Lung (tissue), 12 donors: Measurements from ENCODE around the gene PADI1. TPM values are rescaled to one million over a fixed set of nuclear protein-coding genes. Genes with fewer than 3 reads are reported as not detected.

Experiments used
- ATAC-seq: fragments of 200-7000 bp; cut with Tn5 transposase; one replicate; pipeline ENCODE4 v1.9.1; 2020; ENCODE audit warnings: moderate number of reproducible peaks; ENCODE audit not compliant: insufficient read depth, low FRiP score
- DNase-seq, 3 donors: peaks; one replicate each; pipeline ENCODE4 v3.0.0-alpha.2; 2013 to 2017
- H3K27ac ChIP-seq, 2 donors: one replicate each; pipeline ENCODE4 v1.5.1; 2013; ENCODE audit warnings: mild to moderate bottlenecking in 2 of 2, moderate library complexity in 2 of 2, control low read depth in 1 of 2, inconsistent platforms in 1 of 2, low read depth in 1 of 2, low read length in 1 of 2
- H3K27me3 ChIP-seq, 3 donors: one replicate each; pipeline ENCODE4 v1.5.1; 2013; ENCODE audit warnings: low read length in 2 of 3; ENCODE audit not compliant: control insufficient read depth in 3 of 3, insufficient read depth in 3 of 3
- H3K36me3 ChIP-seq, 4 donors: one replicate each; pipeline ENCODE4 v1.5.1; 2013; ENCODE audit warnings: low read length in 4 of 4, mild to moderate bottlenecking in 1 of 4, moderate library complexity in 1 of 4; ENCODE audit not compliant: control insufficient read depth in 4 of 4, insufficient read depth in 4 of 4
- H3K4me1 ChIP-seq, 5 donors: one replicate each; pipeline ENCODE4 v1.5.1; 2013; ENCODE audit warnings: low read length in 5 of 5, mild to moderate bottlenecking in 2 of 5, moderate library complexity in 1 of 5; ENCODE audit not compliant: control insufficient read depth in 5 of 5, insufficient read depth in 5 of 5
- H3K4me3 ChIP-seq: one replicate; pipeline ENCODE4 v1.5.1; 2013; ENCODE audit warnings: mild to moderate bottlenecking, control low read depth, moderate library complexity
- H3K9ac ChIP-seq, 2 donors: one replicate each; pipeline ENCODE4 v1.5.1; 2013; ENCODE audit warnings: low read length in 2 of 2, control low read depth in 1 of 2; ENCODE audit not compliant: insufficient read depth in 1 of 2
- H3K9me3 ChIP-seq, 4 donors: one replicate each; pipeline ENCODE4 v1.5.1; 2013; ENCODE audit warnings: low read length in 3 of 4, mild to moderate bottlenecking in 1 of 4, moderate library complexity in 1 of 4; ENCODE audit not compliant: control insufficient read depth in 4 of 4, insufficient read depth in 3 of 4
- CTCF ChIP-seq: IDR thresholded peaks from 2 replicates; pipeline ENCODE4 v1.5.1; 2012; ENCODE audit warnings: mild to moderate bottlenecking; ENCODE audit errors: control extremely low read depth, extremely low read depth
- WGBS, 2 donors: extraction: QIAGEN DNeasy Blood & Tissue Kit; methylation state at CpG; one replicate each; pipeline ENCODE4 v1.1.7; 2013; 5-methylcytosine and 5-hydroxymethylcytosine counted together
- polyA plus RNA-seq, 2 donors: library from polyadenylated mRNA; stranded (reverse); fragments of 200-250 nt; gene quantifications; one replicate each; pipeline ENCODE4 v1.2.1, GENCODE V29; 2013
- total RNA-seq, 2 donors: library from RNA; depleted of rRNA in 1 of 2; stranded (reverse); fragments of >200 nt in 1 of 2; gene quantifications; one replicate each; pipeline ENCODE4 v1.2.1, GENCODE V29; 2014 to 2021
- donor health status: control.
- donor health status: control.
- donor health status: Bipolar disorder and iron deficiency.
- donor health status: healthy.
- donor health status: DM: yes; HTN: yes; CAD: no.

PADI1 gene
- total and polyA plus RNA-seq, 4 donors: 0.09 to 0.35 TPM; not detected in 2

DNA sequence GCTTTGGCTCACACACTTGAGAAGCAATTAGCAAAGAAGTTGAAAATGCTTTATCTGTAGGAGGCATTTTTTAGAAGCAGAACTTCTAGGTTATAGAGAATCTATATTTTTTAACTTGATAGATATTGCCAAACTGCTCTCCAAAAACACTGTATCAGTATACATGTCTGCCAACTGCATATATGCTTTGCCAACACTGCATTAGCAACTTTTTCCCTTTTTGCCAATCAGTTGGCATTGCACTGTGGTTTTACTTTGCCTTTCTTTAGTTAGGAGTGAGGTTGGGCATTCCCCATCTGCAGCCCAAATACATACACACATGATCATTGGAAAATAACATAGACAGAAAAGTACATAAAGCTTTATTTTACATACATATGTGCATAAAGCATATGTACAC lies 59.0 kb downstream of the PADI1 start:
- Histone ChIP-seq H3K9ac (no peak overlapping the region), H3K27me3 (no peaks in the 10 kb centered on the region), H3K4me1 (no peaks in the 10 kb centered on the region), H3K4me3 (no peak overlapping the region), H3K27ac (no peak overlapping the region), H3K36me3 (no peaks in the 10 kb centered on the region), H3K9me3 (peaks cover 0 to 2% (median 0%) of the 10 kb centered on the region in 4 donors)
- no peak for TF ChIP-seq CTCF
- ATAC-seq (no peak), DNase-seq (no peak)

GRCh38 chr1:17264470-17264869 lies 59.5 kb downstream of the PADI1 start:
- WGBS, 2 donors: 93 to 96% methylated on average over 5 of the region's 5 CpGs
- Histone ChIP-seq H3K4me1 (no peaks in the 10 kb centered on the region), H3K27me3 (no peaks in the 10 kb centered on the region), H3K4me3 (no peak overlapping the region), H3K27ac (no peak overlapping the region), H3K9me3 (peaks cover 0 to 2% (median 0%) of the 10 kb centered on the region in 4 donors), H3K36me3 (no peaks in the 10 kb centered on the region), H3K9ac (no peak overlapping the region)
- no peak for ATAC-seq
- no peak for TF ChIP-seq CTCF
- no peak for DNase-seq

DNA sequence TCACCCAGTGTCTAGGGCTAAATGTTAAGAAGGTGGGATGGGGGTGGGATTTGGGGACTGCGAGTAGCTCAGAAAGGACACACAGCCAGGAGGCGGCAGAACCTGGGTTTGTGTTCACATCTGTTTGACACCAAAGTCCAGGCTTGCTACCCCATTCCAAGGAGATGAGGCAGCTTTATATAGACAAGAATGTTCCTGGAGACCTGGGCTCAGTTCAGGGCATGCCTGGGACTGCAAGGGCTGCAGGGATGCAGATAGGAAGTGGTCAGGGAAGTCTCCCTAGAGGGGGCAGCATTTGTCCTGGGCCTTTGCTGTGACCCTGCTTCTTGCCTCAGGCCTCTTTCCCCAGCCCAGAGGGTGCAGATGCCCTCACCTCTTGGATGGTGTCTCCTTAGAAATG lies 60.2 kb downstream of the PADI1 start:
- Histone ChIP-seq H3K27me3 (no peaks in the 10 kb centered on the region), H3K9me3 (peaks cover 0 to 2% (median 0%) of the 10 kb centered on the region in 4 donors), H3K9ac (no peak overlapping the region), H3K4me3 (no peak overlapping the region), H3K4me1 (no peaks in the 10 kb centered on the region), H3K27ac (no peak overlapping the region), H3K36me3 (no peaks in the 10 kb centered on the region)
- WGBS, 2 donors: 82 to 85% methylated on average over 2 of the region's 2 CpGs
- no peak for TF ChIP-seq CTCF
- DNase-seq: no peak
- ATAC-seq: no peak

GRCh38 chr1:17265950-17266349 lies 61.0 kb downstream of the PADI1 start:
- no peak for DNase-seq
- Histone ChIP-seq H3K36me3 (no peaks in the 10 kb centered on the region), H3K9ac (no peak overlapping the region), H3K9me3 (peaks cover 0 to 2% (median 0%) of the 10 kb centered on the region in 4 donors), H3K27me3 (no peaks in the 10 kb centered on the region), H3K27ac (no peak overlapping the region), H3K4me3 (no peak overlapping the region), H3K4me1 (no peaks in the 10 kb centered on the region)
- no peak for TF ChIP-seq CTCF
- 86 to 91% methylated on average over 4 of the region's 4 CpGs for WGBS, 2 donors
- no peak for ATAC-seq
